ENCODE data around the gene LDLRAD4.
A peak's percentile ranks its signal among the peaks of the same experiment; 100 is the strongest.

LDLRAD4 gene

DNA sequence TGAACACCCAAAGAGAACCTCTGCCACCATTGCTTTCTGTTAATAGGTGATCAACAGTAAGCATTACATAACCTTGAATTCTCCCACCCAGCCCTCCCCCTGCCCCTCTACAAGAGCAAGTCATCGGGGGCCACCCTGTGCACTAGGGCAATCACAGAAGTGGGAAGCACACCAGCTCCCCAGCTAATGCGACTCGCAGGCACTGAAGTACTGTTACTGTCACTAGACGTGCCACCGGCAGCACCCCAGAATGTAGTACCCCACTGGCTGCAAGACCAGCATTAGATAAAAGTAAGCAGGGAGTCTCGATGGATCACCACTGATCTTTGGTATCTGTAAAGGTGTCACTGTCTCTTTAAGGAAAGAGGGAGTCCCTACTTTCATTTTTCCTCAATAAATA is 340.2 kb downstream of the LDLRAD4 start:
- Histone ChIP-seq H3K79me2 (no peaks in the 10 kb centered on the region), H3K4me3 (ENCODE audit: low read depth, low read length) (no peak overlapping the region), H3K9me3 (ENCODE audit: control insufficient read depth, low read length) (no peaks in the 10 kb centered on the region), H3K36me3 (ENCODE audit: control insufficient read depth, insufficient read depth, low read length) (no peaks in the 10 kb centered on the region), H3K27me3 (ENCODE audit: control insufficient read depth, insufficient read depth, low read length) (no peaks in the 10 kb centered on the region), H2AFZ (no peak overlapping the region), H3K4me1 (no peaks in the 10 kb centered on the region), H3K4me2 (ENCODE audit: low read length) (no peak overlapping the region), H3K9ac (no peak overlapping the region), H3K27ac (no peak overlapping the region)
- TF ChIP-seq, protein P1, sequence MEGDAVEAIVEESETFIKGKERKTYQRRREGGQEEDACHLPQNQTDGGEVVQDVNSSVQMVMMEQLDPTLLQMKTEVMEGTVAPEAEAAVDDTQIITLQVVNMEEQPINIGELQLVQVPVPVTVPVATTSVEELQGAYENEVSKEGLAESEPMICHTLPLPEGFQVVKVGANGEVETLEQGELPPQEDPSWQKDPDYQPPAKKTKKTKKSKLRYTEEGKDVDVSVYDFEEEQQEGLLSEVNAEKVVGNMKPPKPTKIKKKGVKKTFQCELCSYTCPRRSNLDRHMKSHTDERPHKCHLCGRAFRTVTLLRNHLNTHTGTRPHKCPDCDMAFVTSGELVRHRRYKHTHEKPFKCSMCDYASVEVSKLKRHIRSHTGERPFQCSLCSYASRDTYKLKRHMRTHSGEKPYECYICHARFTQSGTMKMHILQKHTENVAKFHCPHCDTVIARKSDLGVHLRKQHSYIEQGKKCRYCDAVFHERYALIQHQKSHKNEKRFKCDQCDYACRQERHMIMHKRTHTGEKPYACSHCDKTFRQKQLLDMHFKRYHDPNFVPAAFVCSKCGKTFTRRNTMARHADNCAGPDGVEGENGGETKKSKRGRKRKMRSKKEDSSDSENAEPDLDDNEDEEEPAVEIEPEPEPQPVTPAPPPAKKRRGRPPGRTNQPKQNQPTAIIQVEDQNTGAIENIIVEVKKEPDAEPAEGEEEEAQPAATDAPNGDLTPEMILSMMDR (IDR thresholded peaks at IDR 0.05) = no peak

DNA sequence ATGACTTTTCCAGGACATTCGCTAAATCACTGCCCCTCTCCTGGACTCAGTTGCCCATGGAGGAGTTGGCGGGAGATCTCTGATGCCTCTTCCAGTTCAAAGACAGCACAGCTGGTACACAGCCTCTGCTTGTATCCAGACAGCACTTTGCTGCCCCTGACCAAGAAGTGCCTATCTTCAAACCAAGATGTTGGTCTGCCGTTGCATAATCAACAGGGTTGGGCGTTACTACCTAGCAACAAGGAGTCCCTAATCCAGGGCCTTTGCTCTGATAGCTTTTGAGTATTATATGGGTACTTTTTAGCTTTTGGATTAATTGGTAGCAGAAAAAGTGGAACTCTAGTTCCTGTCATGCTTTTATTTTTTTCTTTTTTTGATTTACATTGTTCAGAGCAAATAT is 341.2 kb downstream of the LDLRAD4 start:
- Histone ChIP-seq H3K4me2 (ENCODE audit: low read length) (no peak overlapping the region), H3K27ac (no peak overlapping the region), H3K36me3 (ENCODE audit: control insufficient read depth, insufficient read depth, low read length) (no peaks in the 10 kb centered on the region), H3K27me3 (ENCODE audit: control insufficient read depth, insufficient read depth, low read length) (no peaks in the 10 kb centered on the region), H3K79me2 (no peaks in the 10 kb centered on the region), H2AFZ (no peak overlapping the region), H3K4me3 (ENCODE audit: low read depth, low read length) (no peak overlapping the region), H3K9me3 (ENCODE audit: control insufficient read depth, low read length) (no peaks in the 10 kb centered on the region), H3K9ac (no peak overlapping the region), H3K4me1 (no peaks in the 10 kb centered on the region)
- TF ChIP-seq, protein P1 (IDR thresholded peaks at IDR 0.05) = no peak

DNA sequence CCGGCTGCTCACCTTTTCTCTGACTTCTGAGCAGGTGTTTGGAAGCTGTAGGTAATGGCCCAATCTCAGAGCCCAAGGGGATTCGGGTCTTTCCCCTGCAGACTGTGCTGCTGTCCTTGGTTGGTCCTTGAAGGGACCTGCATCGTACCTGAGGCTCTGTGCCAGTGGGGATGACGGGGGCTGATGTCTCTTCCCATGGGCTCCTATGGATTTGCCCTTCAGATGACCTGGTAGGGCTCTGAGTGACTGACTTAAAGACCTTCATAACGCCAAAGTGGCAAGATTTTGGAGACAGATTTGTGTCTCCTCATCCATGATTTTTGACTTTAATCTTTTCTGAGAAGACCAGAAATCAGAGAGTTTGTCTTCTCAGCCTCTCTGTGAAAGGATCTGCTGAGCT is 341.7 kb downstream of the LDLRAD4 start:
- no peaks in the 10 kb centered on the region for H3K27me3 ChIP-seq (ENCODE audit: control insufficient read depth, insufficient read depth, low read length)
- no peak overlapping the region for H3K9ac ChIP-seq
- no peak overlapping the region for H3K4me3 ChIP-seq (ENCODE audit: low read depth, low read length)
- H3K36me3 ChIP-seq (ENCODE audit: control insufficient read depth, insufficient read depth, low read length) = no peaks in the 10 kb centered on the region
- no peak overlapping the region for H3K4me2 ChIP-seq (ENCODE audit: low read length)
- no peaks in the 10 kb centered on the region for H3K4me1 ChIP-seq
- H2AFZ ChIP-seq = no peak overlapping the region
- TF ChIP-seq, protein P1 (IDR thresholded peaks at IDR 0.05) = no peak
- H3K79me2 ChIP-seq = no peaks in the 10 kb centered on the region
- no peak overlapping the region for H3K27ac ChIP-seq
- no peaks in the 10 kb centered on the region for H3K9me3 ChIP-seq (ENCODE audit: control insufficient read depth, low read length)

DNA sequence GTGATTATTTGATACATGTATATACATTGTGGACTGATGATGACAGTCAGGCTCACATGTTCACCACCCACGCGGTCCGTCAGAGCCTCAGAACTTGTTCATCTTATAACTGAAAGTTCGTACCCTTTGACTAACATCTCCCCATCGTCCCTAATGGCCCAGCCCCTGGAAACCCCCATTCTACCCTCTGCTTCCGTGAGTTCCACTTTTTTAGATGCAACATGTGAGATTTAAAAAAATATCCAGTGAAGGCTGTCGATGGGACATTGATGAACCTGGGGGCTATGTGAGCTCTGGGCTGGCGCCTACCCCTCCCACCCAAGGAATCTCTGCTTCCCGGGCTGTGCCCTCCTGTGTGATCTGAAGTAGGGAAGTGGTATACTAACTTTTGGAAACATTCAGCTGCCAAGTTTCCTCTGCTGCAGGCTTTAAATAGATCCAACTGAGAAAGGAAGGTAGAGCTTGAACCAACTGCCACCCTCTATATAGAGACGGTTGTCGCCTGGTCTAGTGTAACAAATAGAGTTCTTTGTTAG is 344.0 kb downstream of the LDLRAD4 start:
- Histone ChIP-seq H3K4me3 (ENCODE audit: low read depth, low read length) (no peak overlapping the region), H3K9me3 (ENCODE audit: control insufficient read depth, low read length) (no peaks in the 10 kb centered on the region), H3K79me2 (no peaks in the 10 kb centered on the region), H3K27me3 (ENCODE audit: control insufficient read depth, insufficient read depth, low read length) (no peaks in the 10 kb centered on the region), H3K36me3 (ENCODE audit: control insufficient read depth, insufficient read depth, low read length) (no peaks in the 10 kb centered on the region), H3K27ac (no peak overlapping the region), H3K9ac (no peak overlapping the region), H2AFZ (no peak overlapping the region), H3K4me2 (ENCODE audit: low read length) (no peak overlapping the region), H3K4me1 (no peaks in the 10 kb centered on the region)
- TF ChIP-seq, protein P1 (IDR thresholded peaks at IDR 0.05) = no peak

DNA sequence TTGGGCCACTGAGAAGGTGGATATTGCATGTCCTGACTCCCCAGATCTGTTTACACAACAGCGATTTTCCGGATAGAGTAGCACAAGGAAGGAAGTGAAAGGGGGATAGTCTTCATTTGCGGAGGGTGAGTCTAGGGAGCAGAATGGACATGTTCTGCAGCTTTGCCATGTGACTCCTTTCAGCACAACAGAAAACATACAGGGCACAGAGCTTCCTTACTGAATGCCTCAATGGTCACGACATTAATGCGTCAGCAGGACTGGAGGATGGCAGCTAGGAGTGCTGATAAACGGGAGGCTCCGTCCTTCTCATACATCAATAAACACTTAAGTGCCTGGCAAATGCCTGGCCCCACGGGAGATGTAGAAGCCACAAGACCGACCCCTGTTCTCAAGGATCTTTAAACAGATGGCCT is 344.8 kb downstream of the LDLRAD4 start:
- Histone ChIP-seq H3K27me3 (ENCODE audit: control insufficient read depth, insufficient read depth, low read length) (no peaks in the 10 kb centered on the region), H3K4me3 (ENCODE audit: low read depth, low read length) (no peak overlapping the region), H3K9me3 (ENCODE audit: control insufficient read depth, low read length) (no peaks in the 10 kb centered on the region), H3K27ac (peak overlapping the region; percentile 36), H3K9ac (no peak overlapping the region), H3K79me2 (no peaks in the 10 kb centered on the region), H3K4me2 (ENCODE audit: low read length) (no peak overlapping the region), H3K4me1 (no peaks in the 10 kb centered on the region), H3K36me3 (ENCODE audit: control insufficient read depth, insufficient read depth, low read length) (no peaks in the 10 kb centered on the region), H2AFZ (no peak overlapping the region)
- TF ChIP-seq, protein P1 (IDR thresholded peaks at IDR 0.05) = no peak
